ENCODE measurements around the gene NTRK1. TPM values are rescaled to one million over a fixed set of nuclear protein-coding genes. Genes with fewer than 3 reads are reported as not detected.

The NTRK1 gene
- total and polyA plus RNA-seq, 2 of the 4 experiments (the other 2 are of a cell fraction): not detected

- no peak overlapping the region for H3K14ac ChIP-seq (replicated peaks; ENCODE audit: low read depth, low read length)
- no peak overlapping the region for H2BK15ac ChIP-seq (ENCODE audit: low read depth, low read length)
- peaks cover 88% of the 10 kb centered on the region for H3K27me3 ChIP-seq (ENCODE audit: control insufficient read depth, insufficient read depth, low read length)
- no peak overlapping the region for H2BK120ac ChIP-seq (ENCODE audit: low read depth, low read length)
- no peak overlapping the region for H3K18ac ChIP-seq (ENCODE audit: low read depth, low read length)
- H4K91ac ChIP-seq (ENCODE audit: insufficient read depth, low read depth, low read length): no peak overlapping the region
- no peak overlapping the region for H3K4ac ChIP-seq (ENCODE audit: low read depth, low read length)
- no peak overlapping the region for H4K8ac ChIP-seq (ENCODE audit: low read depth in 2 of 2, low read length in 2 of 2)
- in situ Hi-C loops (cut with MboI; ENCODE audit: low sequenced_read_pairs) (no loop called here), dilution Hi-C loops (cut with HindIII; ENCODE audit: low sequenced_read_pairs, unreplicated experiment) (no loop called here), intact Hi-C loops (cut with micrococcal nuclease) (no loop called here)
- no peak overlapping the region for H3K4me3 ChIP-seq (ENCODE audit: insufficient read depth, low read depth, low read length)
- no TSS peak for BruUV-seq (replicated peaks)
- H3K27ac ChIP-seq (ENCODE audit: insufficient read depth, low read length): no peak overlapping the region
- H4K20me1 ChIP-seq (ENCODE audit: insufficient read depth, low read length): 0 out of 2 replicates have a peak, but pooled peaks cover 9% of the 10 kb centered on the region
- H3K36me3 ChIP-seq (ENCODE audit: control insufficient read depth, insufficient read depth, low read length): no peaks in the 10 kb centered on the region
- ChIA-PET POLR2A (ENCODE audit: unreplicated experiment) (no interaction called here), CTCF (interaction anchor here (0.6 to 3.6 kb wide), 4 partner anchors 24 to 173 kb away, joined by 4 to 19 read pairs (median 4); no protein-coding TSS in a partner anchor)
- no peak overlapping the region for H3K4me2 ChIP-seq (ENCODE audit: low read depth, low read length)
- H3K79me1 ChIP-seq (ENCODE audit: low read depth in 1 of 2, low read length in 2 of 2): no peaks in the 10 kb centered on the region
- no peak overlapping the region for H4K5ac ChIP-seq (ENCODE audit: low read depth, low read length)
- no peak overlapping the region for H2AFZ ChIP-seq (replicated peaks; ENCODE audit: low read length, poor library complexity)
- no peak overlapping the region for H3K9ac ChIP-seq (ENCODE audit: low read depth, low read length)
- no peak overlapping the region for H2BK20ac ChIP-seq (ENCODE audit: low read depth, low read length)
- H2BK5ac ChIP-seq (ENCODE audit: low read depth, low read length, poor library complexity, severe bottlenecking): no peak overlapping the region
- WGBS, 2 experiments (ENCODE audit: extremely low coverage in 2 of 2, insufficient read length in 1 of 2): no CpG with 5 or more reads among the region's 6 CpGs
- peaks cover 4% of the 10 kb centered on the region; the same call in 1 of the 2 replicates for H3K4me1 ChIP-seq (ENCODE audit: control insufficient read depth, insufficient read depth, low read length)
- H2AK5ac ChIP-seq (ENCODE audit: low read depth, low read length): no peak overlapping the region
- no peak for ATAC-seq (ENCODE audit: low read depth)
- no peak for TF ChIP-seq NFE2L2 (IDR thresholded peaks at IDR 0.05; ENCODE audit: low read depth, low read length)
- TF ChIP-seq, protein P1, sequence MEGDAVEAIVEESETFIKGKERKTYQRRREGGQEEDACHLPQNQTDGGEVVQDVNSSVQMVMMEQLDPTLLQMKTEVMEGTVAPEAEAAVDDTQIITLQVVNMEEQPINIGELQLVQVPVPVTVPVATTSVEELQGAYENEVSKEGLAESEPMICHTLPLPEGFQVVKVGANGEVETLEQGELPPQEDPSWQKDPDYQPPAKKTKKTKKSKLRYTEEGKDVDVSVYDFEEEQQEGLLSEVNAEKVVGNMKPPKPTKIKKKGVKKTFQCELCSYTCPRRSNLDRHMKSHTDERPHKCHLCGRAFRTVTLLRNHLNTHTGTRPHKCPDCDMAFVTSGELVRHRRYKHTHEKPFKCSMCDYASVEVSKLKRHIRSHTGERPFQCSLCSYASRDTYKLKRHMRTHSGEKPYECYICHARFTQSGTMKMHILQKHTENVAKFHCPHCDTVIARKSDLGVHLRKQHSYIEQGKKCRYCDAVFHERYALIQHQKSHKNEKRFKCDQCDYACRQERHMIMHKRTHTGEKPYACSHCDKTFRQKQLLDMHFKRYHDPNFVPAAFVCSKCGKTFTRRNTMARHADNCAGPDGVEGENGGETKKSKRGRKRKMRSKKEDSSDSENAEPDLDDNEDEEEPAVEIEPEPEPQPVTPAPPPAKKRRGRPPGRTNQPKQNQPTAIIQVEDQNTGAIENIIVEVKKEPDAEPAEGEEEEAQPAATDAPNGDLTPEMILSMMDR (conservative IDR thresholded peaks at IDR 0.05; ENCODE audit: low read depth, low read length): no peak
- no peak overlapping the region for H3K23ac ChIP-seq (ENCODE audit: low read depth, low read length)
- no peak overlapping the region for H2AK9ac ChIP-seq (replicated peaks; ENCODE audit: low read depth, low read length, poor library complexity)
- H3K9me3 ChIP-seq (ENCODE audit: control insufficient read depth, insufficient read depth, low read length): no peaks in the 10 kb centered on the region
- no peak overlapping the region for H3K56ac ChIP-seq (ENCODE audit: extremely low read depth, insufficient read depth, low read length)
- no peak for DNase-seq
- no peaks in the 10 kb centered on the region for H3K9me1 ChIP-seq (ENCODE audit: insufficient read depth, low read length)
These were observed 1.9 kb downstream of the NTRK1 start for GRCh38 chr1:156862584-156862983.
